ENCODE data around the gene MYPOP. TPM values are rescaled to one million over a fixed set of nuclear protein-coding genes. Genes with fewer than 3 reads are reported as not detected.

MYPOP gene
- total RNA-seq, 4 donors from 2014 or later: 3.8 to 7.9 (median 6.0) TPM

DNA sequence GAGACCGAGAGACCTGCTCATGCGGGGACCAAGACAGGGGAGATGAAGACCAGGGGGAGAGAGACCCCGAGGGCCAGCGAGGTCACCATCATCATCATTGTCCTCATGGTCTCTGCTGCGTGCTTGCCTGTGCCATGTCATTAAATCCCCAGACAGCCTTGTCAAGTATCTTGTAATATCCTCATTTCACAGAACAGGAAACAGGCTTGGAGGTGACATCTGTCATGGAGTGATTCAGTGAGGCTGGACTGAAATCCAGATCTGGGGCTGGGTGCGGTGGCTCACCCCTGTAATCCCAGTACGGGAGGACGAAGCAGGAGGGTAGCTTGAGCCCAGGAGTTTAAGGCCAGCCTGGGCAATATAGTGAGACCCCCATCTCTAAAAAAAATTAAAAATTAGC, 18.0 kb upstream of the MYPOP start:
- no peak overlapping the region for H3K27ac ChIP-seq (replicated peaks in 1 of 4)
- no peaks in the 10 kb centered on the region for H3K9me3 ChIP-seq
- H3K4me1 ChIP-seq: no peaks in the 10 kb centered on the region
- intact Hi-C loops (cut with DNase I): no loop called here
- no peak overlapping the region for H3K4me3 ChIP-seq
- peaks cover 0 to 41% (median 0%) of the 10 kb centered on the region in 4 donors for H3K27me3 ChIP-seq
- no peak for TF ChIP-seq POLR2AphosphoS5 (IDR thresholded peaks at IDR 0.05)
- TF ChIP-seq EP300 (IDR thresholded peaks at IDR 0.05): no peak
- no peak for TF ChIP-seq CTCF (IDR thresholded peaks at IDR 0.05)
- no peak for TF ChIP-seq POLR2A (IDR thresholded peaks at IDR 0.05; ENCODE audit: low read depth)
- no peaks in the 10 kb centered on the region for H3K36me3 ChIP-seq
- DNase-seq (ENCODE audit: extremely low spot score): no peak
- WGBS: 68% methylated on average over 8 of the region's 8 CpGs

GRCh38 chr19:45919678-45920077, 17.3 kb upstream of the MYPOP start:
- WGBS: 65% methylated on average over 7 of the region's 7 CpGs
- no peak overlapping the region for H3K4me3 ChIP-seq
- no peak for DNase-seq (ENCODE audit: extremely low spot score)
- H3K36me3 ChIP-seq: no peaks in the 10 kb centered on the region
- H3K27ac ChIP-seq (replicated peaks in 1 of 4): no peak overlapping the region
- H3K27me3 ChIP-seq: peaks cover 0 to 45% (median 0%) of the 10 kb centered on the region in 4 donors
- intact Hi-C loops (cut with DNase I): no loop called here
- no peaks in the 10 kb centered on the region for H3K4me1 ChIP-seq
- TF ChIP-seq POLR2AphosphoS5 (IDR thresholded peaks at IDR 0.05) (no peak), POLR2A (IDR thresholded peaks at IDR 0.05; ENCODE audit: low read depth) (no peak), EP300 (IDR thresholded peaks at IDR 0.05) (no peak), CTCF (IDR thresholded peaks at IDR 0.05) (no peak)
- H3K9me3 ChIP-seq: no peaks in the 10 kb centered on the region

GRCh38 chr19:45918721-45919120, 16.3 kb upstream of the MYPOP start:
- Histone ChIP-seq H3K4me1 (no peaks in the 10 kb centered on the region), H3K36me3 (no peaks in the 10 kb centered on the region), H3K9me3 (no peaks in the 10 kb centered on the region), H3K27me3 (peaks cover 0 to 55% (median 1%) of the 10 kb centered on the region in 4 donors), H3K27ac (replicated peaks in 1 of 4) (no peak overlapping the region), H3K4me3 (no peak overlapping the region)
- intact Hi-C loops (cut with DNase I): no loop called here
- WGBS: 66% methylated on average over 4 of the region's 4 CpGs
- no peak for DNase-seq (ENCODE audit: extremely low spot score)
- no peak for TF ChIP-seq POLR2AphosphoS5 (IDR thresholded peaks at IDR 0.05)
- TF ChIP-seq EP300 (IDR thresholded peaks at IDR 0.05): no peak
- no peak for TF ChIP-seq CTCF (IDR thresholded peaks at IDR 0.05)
- no peak for TF ChIP-seq POLR2A (IDR thresholded peaks at IDR 0.05; ENCODE audit: low read depth)

- H3K27me3 ChIP-seq: peaks cover 0 to 66% (median 2%) of the 10 kb centered on the region in 4 donors
- TF ChIP-seq POLR2A (IDR thresholded peaks at IDR 0.05; ENCODE audit: low read depth) (no peak), EP300 (IDR thresholded peaks at IDR 0.05) (no peak), POLR2AphosphoS5 (IDR thresholded peaks at IDR 0.05) (no peak), CTCF (IDR thresholded peaks at IDR 0.05) (no peak)
Measured at GRCh38 chr19:45917421-45918091, 15.1 kb upstream of the MYPOP start.

More at GRCh38 chr19:45917421-45918091, 15.1 kb upstream of the MYPOP start:
- H3K36me3 ChIP-seq: no peaks in the 10 kb centered on the region
- DNase-seq (ENCODE audit: extremely low spot score): no peak
- H3K27ac ChIP-seq (replicated peaks in 1 of 4): no peak overlapping the region
- intact Hi-C loops (cut with DNase I): no loop called here
- WGBS: 53% methylated on average over 4 of the region's 4 CpGs
- H3K4me3 ChIP-seq: no peak overlapping the region
- no peaks in the 10 kb centered on the region for H3K9me3 ChIP-seq
- no peaks in the 10 kb centered on the region for H3K4me1 ChIP-seq
